NCI-H2196 treated with DMSO at 0.1 percent for 48 hours (cell line): ENCODE measurements around the gene NR2F2.

Source experiments
- DNase-seq: peaks from one replicate; lab custom pipeline; 2025; ENCODE audit not compliant: unreplicated experiment; lab: John Stamatoyannopoulos, UW

The NR2F2 gene

GRCh38 chr15:96330450-96331143 is at the start of gene NR2F2:
Gene NR2F2 (plus strand): TSS chr15:96330700. CDS start chr15:96332106, 1,406 bp downstream.
- peak; percentile 62 for DNase-seq

DNA sequence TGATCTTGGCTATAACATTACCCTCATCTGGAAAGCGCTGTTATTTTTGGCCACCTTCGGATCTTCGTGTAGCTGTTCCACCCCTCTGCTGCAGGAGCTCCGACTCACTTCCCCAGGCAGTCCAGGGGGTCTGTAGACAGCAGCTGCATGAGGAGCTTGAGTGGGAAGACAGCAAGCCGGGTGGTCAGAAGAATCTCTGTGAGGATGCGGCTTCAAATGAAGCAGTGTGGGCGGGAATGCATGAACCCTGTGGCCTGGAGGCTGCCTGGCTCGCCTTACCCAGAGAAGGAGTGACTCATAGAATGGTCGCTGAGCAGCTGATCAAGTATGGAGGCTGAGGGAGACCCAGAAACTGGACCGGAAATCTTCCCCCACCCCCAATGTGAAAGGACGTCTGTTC is 45.2 kb upstream of the NR2F2 start:
- no peak for DNase-seq

DNA sequence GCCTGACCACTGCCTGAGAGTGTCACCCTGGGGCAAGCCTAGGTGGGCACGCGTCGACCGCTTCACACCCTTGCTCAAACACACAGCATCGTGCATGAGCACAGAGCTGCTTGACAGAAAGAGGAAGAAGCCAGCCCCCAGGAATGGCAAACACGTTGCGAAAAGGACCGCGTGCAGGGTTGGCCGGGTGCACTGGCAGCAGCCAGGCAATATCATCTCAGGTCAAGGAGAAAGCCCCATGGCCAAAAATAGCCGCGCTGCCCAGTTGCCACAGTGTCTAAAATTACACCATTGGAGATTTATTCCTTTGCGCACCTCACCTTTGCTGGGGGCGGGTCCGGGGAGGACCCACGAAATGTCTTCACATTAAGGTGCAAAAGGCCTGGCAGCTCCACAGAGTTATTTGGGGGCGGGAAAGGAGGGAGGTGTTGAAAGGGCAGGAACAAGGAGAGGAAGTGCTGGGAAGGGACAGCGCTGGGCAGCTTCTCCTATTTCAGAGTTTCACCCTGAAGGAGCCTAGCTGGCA is 44.7 kb upstream of the NR2F2 start:
- DNase-seq: no peak

GRCh38 chr15:96290679-96291078 is 39.8 kb upstream of the NR2F2 start:
- DNase-seq: no peak

DNA sequence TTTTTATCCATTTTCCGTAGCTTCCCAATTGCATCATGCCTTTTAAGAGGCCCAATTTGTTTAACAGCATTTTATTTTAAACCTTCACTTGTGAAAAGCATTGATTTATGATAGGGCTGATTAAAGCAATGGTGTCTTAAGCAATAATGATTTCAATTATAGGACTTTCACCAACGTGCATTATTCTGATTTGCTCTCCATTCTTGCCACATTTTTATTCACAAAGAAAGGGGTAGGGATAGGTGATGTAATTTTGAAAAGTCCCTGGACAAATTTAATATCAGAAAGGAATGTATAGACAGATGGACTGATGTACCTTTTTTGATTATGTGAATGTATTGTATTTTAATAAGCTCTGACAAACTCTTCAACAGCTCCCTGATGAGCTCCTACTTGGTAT is 37.9 kb upstream of the NR2F2 start:
- DNase-seq: no peak

DNA sequence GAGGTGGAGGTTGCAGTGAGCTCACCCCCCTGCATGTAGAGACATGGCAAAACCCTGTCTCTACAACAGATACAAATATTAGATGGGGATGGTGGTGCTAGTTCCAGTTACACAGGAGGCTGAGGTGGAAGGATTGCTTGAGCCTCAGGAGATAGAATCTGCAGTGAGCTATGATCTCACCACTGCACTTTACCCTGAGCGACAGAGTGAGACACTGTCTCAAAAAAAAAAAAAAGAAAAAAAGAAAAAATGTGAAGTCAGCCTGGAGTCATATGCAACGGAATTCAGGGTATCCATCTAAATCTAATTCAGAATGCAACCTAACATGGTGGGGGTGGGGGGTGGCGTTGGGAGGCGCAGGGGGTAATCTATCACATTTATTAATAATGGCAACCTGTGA is 37.1 kb upstream of the NR2F2 start:
- DNase-seq: no peak

DNA sequence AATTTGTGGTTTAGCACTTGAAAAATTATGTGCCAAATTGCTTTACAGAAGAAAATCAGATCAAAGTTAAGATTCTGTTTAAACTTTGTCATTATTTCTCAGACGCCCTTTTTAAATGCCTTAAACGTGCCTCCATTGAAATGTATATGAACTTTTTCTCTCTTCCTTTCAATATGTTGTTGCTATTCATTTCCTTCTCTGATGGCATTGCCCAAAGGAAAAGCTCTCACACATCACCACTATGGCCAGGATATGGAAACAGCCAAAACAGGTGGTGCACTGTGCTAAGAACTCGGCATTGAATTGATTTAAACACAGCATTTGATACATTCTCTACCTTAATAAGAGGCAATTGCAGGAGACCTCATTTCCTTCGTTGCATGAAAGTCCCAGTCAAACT is 35.7 kb upstream of the NR2F2 start:
- DNase-seq: no peak

DNA sequence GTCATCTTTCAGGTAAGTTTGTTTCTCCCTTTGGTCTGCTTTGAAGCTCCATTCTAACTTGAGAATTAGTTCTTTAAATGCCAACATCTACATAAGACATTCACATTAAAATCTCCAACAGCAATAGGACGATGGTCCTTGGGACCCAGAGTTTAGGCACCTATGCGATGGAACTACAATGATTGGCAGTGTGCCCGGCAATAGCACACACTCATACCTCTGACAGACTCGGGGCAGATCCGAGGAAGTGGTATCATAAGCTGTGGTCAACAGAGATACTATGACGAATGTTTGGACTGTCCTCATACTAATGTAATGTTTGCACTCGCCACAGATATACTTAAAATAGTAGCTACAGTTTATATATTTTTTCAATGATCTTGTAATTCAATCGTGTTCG is 34.2 kb upstream of the NR2F2 start:
- no peak for DNase-seq

- DNase-seq: no peak
These were observed 32.7 kb upstream of the NR2F2 start for GRCh38 chr15:96297783-96298182.

GRCh38 chr15:96298217-96298616 is 32.3 kb upstream of the NR2F2 start:
- no peak for DNase-seq

GRCh38 chr15:96300836-96301235 is 29.7 kb upstream of the NR2F2 start:
- no peak for DNase-seq

DNA sequence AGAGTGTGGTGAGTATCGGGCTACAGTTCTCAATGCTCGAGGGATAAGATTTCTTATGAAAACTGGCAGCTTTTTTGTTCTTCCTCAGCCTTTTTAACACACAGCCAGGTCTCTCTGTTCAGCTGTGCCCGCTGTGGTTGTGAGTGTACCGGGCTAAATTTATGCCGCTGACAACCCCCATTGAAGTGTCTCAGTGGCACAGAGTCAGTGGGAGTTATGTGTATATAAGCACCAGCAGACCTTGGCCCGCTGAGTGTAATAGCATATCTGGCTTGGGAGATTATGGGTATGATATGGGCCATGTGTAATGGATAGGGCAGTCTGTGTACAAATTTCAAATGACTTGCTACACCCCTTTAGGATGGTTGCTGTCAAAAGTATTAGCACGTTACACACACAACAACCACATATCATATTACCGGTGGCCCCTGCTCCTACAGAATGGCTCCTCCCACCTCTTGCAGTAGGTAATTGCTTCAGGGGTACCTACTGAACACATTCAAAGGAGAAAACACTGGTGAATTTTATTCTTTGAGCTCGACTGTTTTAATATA is 26.9 kb upstream of the NR2F2 start:
- DNase-seq: no peak

- no peak for DNase-seq
These were observed 25.7 kb upstream of the NR2F2 start for GRCh38 chr15:96304839-96305238.

DNA sequence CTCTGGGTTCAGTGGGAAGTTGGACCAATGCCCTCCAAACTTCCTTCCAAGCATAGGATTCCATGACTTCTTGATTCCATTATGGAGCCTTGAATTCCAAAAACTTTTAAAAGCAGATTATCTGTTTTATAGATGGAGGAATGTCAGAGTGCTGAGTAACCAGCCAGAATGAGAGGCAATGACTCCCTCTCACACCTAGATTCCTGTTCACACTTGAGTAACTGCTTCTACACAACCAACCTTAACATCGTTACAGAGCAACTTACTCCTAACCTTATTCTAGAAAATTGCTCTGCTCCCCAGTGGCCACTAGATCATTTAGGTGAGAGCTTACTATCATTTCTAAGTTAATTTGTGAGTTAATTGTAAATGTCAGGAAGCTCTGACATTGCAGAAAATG is 24.2 kb upstream of the NR2F2 start:
- DNase-seq: no peak

DNA sequence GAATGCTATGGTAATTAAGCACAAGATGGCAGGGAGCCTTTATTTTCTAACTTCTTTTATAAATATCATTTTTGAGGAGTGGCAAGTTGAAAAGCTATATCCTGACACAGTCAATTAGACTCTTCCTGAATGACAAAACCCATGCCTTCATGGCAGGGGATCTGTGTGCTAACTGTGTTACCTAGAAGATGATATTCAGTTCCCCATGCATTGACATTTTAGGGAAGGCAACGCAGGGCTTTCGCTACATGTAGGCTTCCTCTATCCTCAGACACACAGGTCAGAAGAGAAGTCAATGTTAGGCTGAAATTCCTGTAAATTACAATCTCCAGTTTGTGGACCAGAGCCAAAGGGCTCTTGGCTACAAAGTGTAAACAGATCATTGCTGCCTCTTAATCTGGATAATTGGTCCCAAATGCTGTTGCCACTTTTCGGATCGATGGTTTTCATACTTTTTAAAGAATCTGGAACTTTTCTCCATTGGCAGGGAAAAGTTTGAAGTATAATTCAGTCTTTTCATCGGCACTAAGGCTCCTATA is 22.6 kb upstream of the NR2F2 start:
- DNase-seq: no peak

DNA sequence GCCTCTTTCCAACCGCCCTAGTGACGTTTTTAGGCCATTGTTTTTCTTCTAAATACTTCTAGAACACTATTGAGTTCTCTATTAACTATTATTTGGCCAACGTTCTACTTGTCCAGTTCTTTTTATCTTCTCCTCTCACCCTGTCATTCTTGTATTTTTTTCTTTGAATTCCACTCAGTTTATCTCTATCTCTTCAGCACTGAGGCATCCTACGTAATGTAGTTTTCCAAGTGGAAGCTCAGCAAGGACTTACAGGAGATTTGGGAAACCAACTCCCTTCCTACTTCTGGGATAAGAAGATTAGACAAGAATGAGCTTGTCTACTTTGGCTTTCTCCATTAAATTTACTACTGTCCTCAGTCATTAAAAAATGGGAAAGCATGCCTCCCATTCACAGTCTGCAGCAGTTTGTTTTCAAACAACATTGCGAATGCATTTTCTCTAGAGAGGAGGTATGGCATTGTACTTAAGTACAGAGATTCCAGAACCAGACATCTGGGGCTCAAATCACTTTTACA is 21.3 kb upstream of the NR2F2 start:
- DNase-seq: no peak

DNA sequence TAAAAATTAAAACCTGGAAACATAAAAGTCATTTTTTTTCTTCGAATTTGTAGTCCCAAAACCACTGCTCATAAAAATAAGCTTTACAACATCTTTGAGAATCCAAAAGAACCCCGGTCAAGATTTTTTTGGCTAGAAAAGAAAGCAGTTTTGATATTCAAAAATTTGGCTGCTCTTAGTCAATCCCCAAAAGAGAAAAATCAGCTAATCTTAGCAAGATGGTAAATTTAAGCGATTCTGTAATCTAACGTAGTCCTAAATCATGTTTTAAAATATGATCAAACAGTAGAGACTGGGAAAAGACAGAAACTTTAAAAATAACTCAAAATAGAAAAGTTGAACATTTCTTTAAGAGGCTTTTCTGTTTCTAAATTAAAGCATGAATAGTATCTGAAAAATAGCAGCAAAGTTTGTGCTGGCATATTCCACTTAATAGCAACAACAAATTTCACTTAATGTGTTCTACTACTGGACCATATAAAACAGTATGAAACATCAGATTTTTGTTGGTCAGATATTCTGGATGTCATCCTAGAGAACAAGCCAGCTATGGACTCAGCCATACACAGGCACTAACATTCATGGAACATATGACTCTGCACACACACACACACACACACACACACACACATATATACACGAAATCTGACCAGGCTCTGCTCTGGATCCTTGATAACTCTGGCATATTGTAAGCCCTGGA is 19.1 kb upstream of the NR2F2 start:
- no peak for DNase-seq

- DNase-seq: no peak
These were observed 18.6 kb upstream of the NR2F2 start for GRCh38 chr15:96311956-96312294.

- no peak for DNase-seq
These were observed 17.7 kb upstream of the NR2F2 start for GRCh38 chr15:96312641-96313335.

- no peak for DNase-seq
These were observed 16.0 kb upstream of the NR2F2 start for GRCh38 chr15:96314518-96314917.

- no peak for DNase-seq
These were observed 15.5 kb upstream of the NR2F2 start for GRCh38 chr15:96314963-96315362.
